GM18499 (cell line): Measurements from ENCODE around the gene HOXA10.

ENCODE experiments used
- ATAC-seq: cut with Tn5 transposase; IDR thresholded peaks from one replicate; pipeline ENCODE4 v1.9.1; 2021; ENCODE audit warnings: moderate number of reproducible peaks; ENCODE audit not compliant: insufficient read depth, unreplicated experiment

The HOXA10 gene

DNA sequence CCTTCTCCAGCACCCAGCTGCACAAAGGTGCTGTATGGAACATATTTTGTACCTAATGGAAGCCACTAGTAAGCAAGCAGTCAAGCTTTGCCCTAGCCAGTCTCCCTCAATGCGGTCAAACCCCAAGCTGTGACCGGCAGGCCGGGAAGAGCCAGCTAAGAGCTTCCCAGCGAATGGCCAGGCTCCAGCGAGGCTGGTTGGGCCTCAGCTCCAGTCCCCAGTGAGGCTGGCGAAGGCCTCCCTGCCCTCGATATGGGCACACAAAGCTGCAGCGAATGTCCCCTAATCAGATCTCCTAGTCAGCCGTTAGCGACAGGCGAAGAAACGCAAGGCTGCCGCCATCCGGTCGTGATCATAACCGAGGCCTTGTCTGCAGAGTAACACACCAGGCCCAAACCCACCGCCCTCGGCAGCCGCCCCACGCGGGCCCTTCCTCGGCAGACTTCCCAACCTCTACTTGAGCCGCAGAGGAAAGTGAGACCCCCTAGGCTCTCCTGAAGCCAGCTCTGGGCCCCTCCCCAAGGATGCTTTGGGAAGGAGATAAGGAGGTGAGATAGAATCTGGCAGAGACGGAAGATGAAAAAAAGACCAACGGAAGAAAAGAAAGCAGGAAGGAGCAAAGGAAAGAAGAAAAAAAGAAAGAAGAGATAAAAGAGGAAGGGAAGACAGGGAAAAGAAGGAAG lies 5.7 kb downstream of the HOXA10 start:
- ATAC-seq, result no peak

GRCh38 chr7:27167916-27168264 lies 6.2 kb downstream of the HOXA10 start:
- no peak for ATAC-seq

DNA sequence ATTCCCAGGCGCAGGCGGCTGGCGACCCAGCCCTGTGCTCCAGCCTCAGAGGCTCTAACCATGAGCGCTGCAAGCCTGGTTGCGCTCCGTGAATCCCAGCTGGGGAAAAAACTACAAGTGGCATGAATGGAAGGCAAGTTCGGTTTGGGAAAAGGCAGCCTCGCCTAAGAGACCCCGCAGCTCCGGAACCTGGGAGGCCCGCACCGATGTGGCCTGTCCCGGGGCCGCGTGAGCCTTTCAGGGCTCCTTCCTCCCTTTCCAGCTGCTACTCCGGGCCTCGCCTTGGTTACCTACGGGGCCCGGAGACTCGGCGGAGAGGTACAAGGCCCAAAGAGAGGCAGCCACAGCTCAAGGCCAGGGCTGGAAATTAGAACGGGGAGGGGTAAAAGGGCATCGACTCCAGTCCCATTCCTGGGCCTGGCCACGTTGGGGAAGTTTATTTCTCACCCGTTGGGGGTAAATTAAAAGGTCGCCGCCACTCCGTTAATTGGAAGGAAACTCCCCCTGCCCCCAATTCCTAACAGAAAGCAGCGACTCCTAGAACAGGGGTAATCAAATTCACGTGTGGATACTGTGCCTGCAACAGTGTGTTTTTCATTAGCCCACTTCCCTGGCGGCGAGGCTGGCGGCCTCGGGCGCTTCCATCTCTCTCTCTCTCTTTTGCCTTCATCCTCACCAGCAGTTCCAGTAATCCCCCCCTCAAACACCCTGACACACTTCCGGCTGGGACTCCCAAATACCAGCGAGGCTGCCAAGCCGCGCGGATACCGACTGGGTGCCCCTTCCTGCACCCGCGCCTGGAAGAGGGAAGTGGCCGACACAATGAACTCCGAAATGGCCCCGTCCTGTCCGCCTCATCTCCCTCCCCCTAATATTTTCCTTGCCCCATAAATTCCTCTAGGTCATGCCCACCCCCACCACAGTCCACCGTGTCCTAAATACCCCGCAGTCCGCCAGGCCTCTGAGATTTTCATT lies 7.3 kb downstream of the HOXA10 start:
- no peak for ATAC-seq

DNA sequence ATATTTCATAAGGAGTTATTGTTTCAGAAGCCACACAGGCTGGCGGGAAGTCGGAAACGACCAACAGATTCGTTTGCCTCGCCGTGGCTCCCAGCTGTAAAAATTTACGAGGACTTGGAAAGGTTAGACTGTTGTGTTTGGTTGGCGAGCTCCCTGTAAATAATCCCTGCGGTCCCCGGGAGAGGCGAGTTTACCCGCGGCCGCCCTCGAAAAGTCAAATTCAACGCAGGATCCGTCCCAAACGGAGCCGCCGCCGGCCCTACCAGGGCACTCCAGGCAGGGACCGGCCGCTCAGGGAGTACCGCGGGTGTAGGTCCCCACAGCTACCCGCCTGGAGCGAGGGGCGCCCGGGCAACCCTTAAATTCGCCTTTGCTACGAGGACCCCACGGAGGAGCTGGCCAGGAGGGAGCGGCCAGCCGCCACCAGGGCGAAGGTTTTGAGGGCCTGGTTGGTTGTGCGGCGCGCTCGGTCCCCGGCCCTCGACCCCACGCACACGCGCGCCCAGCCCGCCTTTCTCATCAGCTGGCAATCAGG lies 8.1 kb downstream of the HOXA10 start:
- ATAC-seq, result no peak

DNA sequence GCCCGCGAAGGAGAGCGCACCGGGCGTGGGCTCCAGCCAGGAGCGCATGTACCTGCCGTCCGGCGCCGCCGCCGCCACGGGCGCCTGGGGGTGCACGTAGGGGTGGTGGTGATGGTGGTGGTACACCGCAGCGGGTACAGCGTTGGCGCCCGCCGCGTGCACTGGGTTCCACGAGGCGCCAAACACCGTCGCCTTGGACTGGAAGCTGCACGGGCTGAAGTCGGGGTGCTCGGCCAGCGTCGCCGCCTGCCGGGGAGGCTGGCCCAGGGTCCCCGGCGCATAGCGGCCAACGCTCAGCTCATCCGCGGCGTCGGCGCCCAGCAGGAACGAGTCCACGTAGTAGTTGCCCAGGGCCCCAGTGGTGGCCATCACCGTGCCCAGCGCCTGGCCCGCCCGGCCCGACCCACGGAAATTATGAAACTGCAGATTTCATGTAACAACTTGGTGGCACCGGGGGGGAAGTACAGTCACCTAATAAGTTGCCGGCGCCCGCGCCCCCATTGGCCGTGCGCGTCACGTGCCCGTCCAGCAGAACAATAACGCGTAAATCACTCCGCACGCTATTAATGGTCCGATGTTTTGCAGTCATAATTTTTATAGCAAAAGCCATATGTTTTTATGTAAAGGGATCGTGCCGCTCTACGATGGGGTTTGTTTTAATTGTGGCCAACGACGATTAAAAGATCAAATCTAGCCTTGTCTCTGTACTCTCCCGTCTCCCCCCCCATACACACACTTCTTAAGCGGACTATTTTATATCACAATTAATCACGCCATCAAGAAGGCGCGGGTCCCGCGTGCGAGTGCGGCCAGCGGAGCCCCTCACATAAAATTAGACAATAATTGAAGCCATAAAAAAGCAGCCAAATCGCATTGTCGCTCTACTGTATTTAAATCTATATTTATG lies 8.8 kb downstream of the HOXA10 start, which contains the start of gene HOXA9:
Gene HOXA9, minus strand, starts transcription at position 449 of the 907 bp plus-strand sequence. Its CDS starts 80 bp downstream, at position 369.
- no peak for ATAC-seq

- ATAC-seq, result no peak
Measured at GRCh38 chr7:27164367-27165088, 9.6 kb downstream of the HOXA10 start.

GRCh38 chr7:27164045-27164366 lies 10.1 kb downstream of the HOXA10 start:
- ATAC-seq, result no peak

DNA sequence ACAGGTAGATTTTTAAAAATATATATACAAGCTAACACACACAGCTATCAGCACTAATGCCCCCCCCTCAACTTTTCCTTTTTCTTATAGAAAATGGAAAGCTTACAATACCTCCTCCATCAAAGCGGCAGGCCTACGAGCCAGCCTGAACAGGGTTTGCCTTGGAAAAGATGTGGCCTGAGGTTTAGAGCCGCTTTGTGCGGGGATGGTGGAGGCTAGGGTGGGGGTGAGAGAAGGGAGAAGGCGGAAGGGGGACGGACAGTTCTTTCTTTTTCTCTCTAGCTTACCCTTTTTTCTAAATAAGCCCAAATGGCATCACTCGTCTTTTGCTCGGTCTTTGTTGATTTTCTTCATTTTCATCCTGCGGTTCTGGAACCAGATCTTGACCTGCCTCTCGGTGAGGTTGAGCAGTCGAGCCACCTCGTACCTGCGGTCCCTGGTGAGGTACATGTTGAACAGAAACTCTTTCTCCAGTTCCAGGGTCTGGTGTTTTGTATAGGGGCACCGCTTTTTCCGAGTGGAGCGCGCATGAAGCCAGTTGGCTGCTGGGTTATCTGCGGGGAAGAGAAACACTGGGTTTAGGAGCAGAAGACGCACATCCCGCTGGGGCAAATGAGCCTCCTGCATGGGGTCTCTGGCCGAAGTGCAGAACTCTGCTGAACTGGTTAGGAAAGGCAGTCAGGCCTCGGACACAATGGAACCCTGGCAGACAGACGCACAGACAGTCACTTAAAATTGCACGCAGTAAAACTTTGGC lies 10.7 kb downstream of the HOXA10 start:
- no peak for ATAC-seq

GRCh38 chr7:27162561-27163287 lies 11.4 kb downstream of the HOXA10 start:
- ATAC-seq, result no peak

DNA sequence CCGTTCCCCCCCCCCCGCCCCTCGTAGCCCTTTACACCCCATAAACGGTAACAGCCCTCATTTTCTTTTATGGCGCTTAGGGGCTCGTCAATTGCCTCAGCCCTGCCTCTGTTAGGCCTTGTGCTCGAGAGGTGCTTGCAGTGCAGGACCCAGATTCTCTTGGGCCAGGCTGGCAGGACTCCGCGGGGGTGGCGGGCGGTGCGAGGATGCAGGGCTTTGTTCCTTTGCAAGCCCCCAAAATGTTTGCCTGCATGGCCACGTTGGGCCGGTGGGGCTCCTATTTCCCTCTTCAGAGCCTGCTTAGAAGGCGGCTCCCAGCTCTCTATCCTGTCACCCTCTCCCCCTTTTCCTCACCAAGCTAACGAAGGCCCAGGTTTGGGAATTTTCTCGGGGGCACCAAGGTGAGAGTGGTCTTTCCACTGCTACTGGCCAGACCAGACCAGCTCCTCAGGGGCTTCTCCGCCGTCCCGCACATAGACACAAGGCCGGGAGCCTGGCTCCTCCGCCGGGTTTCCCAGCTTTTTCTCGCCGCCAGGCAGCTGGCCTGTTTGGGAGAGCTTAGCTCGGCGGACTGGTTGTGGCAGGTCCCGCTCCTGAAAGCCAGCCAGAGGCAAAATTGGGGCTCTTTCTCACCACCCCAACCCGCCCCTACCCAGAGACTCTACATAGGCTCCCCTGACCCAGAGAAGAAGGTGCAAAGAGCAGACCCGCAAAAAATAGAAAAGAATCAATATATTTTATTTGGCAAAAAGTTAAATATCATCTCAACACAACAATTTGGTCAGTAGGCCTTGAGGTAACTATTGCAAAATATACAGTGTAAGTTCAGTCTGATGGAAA lies 12.2 kb downstream of the HOXA10 start:
- ATAC-seq, result no peak

- ATAC-seq, result no peak
Measured at GRCh38 chr7:27161214-27161720, 12.9 kb downstream of the HOXA10 start.

- ATAC-seq, result no peak
Measured at GRCh38 chr7:27160546-27161213, 13.4 kb downstream of the HOXA10 start.

DNA sequence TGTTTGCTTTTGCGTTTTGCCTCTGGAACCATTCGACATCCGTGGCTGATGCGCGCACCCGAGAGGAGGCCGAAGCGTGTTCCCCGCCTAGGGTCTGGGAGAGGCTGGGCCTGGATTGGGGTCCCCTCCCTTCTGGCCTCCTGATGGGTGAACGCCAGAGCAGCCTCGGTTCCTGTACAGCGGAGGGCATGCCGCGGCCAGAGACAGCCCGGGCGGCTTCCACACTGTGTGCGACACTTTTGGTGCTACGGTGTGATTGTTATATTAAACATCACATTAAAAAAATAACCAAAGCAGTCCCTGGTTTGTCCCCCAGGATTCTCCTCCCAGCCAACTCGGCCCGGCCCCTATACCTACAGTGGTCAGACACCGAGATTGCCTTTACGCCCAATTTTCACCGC lies 14.0 kb downstream of the HOXA10 start:
- no peak for ATAC-seq

- no peak for ATAC-seq
Measured at GRCh38 chr7:27159266-27160144, 14.6 kb downstream of the HOXA10 start.

GRCh38 chr7:27158436-27159265 lies 15.5 kb downstream of the HOXA10 start:
- no peak for ATAC-seq
